Fibroblast of lung (primary cell): ENCODE results near the gene TBC1D8.

Experiments used
- CTCF ChIP-seq, 2 donors: IDR thresholded peaks in 1 of 2; conservative IDR thresholded peaks in 1 of 2; 1 replicate in 1 of 2; 2 replicates in 1 of 2; pipeline ENCODE4 v1.5.1; 2011 to 2012; ENCODE audit warnings: low read length in 2 of 2, control low read depth in 1 of 2, inconsistent platforms in 1 of 2, low read depth in 1 of 2, mild to moderate bottlenecking in 1 of 2
- EZH2 ChIP-seq: IDR thresholded peaks from 2 replicates; pipeline ENCODE4 v1.5.1; 2012; ENCODE audit warnings: low read length, control low read depth, mild to moderate bottlenecking; ENCODE audit errors: missing control alignments

GRCh38 chr2:101047774-101048173 is 103.4 kb downstream of the TBC1D8 start:
- no peak for TF ChIP-seq CTCF (conservative IDR thresholded peaks at IDR 0.05 in 1 of 2, IDR thresholded peaks at IDR 0.05 in 1 of 2; ENCODE audit: low read depth in 1 of 2, low read length in 2 of 2)
- TF ChIP-seq EZH2 = no peak
